ENCODE measurements around the gene UNCX. TPM values are rescaled to one million over a fixed set of nuclear protein-coding genes. Genes with fewer than 3 reads are reported as not detected.

The UNCX gene
- total and polyA plus RNA-seq, 3 donors from 2014 or later: 0.24 TPM; not detected in 2

GRCh38 chr7:1226186-1226901 lies 6.3 kb upstream of the UNCX start:
- H3K36me3 ChIP-seq (ENCODE audit: low read depth, missing control alignments): no peaks in the 10 kb centered on the region
- no peaks in the 10 kb centered on the region for H3K27me3 ChIP-seq
- no peaks in the 10 kb centered on the region for H3K4me1 ChIP-seq
- no peak for DNase-seq
- H3K4me3 ChIP-seq: no peak overlapping the region
- no peak overlapping the region for H3K27ac ChIP-seq
- intact Hi-C loops (cut with DNase I; ENCODE audit: low total_unique reads): no loop called here
- no peaks in the 10 kb centered on the region for H3K9me3 ChIP-seq
- WGBS, 2 donors: 21 to 28% methylated on average over 13 to 23 of the region's 23 CpGs
- no peak for TF ChIP-seq POLR2A (IDR thresholded peaks at IDR 0.05)
- TF ChIP-seq, protein P1, sequence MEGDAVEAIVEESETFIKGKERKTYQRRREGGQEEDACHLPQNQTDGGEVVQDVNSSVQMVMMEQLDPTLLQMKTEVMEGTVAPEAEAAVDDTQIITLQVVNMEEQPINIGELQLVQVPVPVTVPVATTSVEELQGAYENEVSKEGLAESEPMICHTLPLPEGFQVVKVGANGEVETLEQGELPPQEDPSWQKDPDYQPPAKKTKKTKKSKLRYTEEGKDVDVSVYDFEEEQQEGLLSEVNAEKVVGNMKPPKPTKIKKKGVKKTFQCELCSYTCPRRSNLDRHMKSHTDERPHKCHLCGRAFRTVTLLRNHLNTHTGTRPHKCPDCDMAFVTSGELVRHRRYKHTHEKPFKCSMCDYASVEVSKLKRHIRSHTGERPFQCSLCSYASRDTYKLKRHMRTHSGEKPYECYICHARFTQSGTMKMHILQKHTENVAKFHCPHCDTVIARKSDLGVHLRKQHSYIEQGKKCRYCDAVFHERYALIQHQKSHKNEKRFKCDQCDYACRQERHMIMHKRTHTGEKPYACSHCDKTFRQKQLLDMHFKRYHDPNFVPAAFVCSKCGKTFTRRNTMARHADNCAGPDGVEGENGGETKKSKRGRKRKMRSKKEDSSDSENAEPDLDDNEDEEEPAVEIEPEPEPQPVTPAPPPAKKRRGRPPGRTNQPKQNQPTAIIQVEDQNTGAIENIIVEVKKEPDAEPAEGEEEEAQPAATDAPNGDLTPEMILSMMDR (IDR thresholded peaks at IDR 0.05): no peak

DNA sequence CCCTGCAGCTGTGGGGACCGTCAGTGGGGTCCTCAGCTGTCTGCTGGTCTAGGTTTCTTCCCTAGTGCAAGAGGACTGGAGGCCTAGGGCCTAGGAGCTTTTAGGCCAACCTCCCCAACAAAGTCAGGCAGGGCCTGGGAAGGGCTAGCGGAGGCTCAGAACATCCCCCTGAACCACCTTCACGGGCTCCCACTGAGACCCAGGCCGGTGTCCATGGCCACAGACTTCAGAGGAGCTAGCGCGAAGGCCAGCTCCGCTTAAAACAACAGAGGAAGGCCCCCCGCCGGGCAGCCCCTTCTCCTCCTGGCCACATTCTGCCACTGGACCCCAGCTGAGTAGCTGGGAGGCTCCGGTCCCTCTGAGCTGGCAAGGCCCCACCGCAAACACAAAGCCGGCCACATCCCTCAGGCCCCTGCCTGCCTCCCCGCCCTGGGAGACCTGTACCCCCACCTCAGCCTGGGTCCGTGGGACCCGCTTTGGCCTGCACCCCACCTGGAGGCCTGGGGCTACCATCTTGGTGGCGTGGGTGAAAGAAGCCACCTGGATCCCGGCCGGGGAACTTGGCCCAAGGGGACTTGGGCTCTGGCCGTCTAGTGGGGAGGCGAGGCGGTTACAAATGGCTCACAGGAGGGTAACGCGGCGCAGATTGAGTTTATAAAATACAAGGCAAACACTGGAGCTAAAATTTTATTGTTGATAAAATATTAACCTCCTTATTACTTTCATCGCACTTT lies 5.4 kb upstream of the UNCX start:
- H3K27ac ChIP-seq: no peak overlapping the region
- intact Hi-C loops (cut with DNase I; ENCODE audit: low total_unique reads): no loop called here
- 47 to 60% methylated on average over 18 to 25 of the region's 25 CpGs for WGBS, 2 donors
- no peaks in the 10 kb centered on the region for H3K36me3 ChIP-seq (ENCODE audit: low read depth, missing control alignments)
- no peaks in the 10 kb centered on the region for H3K9me3 ChIP-seq
- H3K27me3 ChIP-seq: no peaks in the 10 kb centered on the region
- DNase-seq: no peak
- no peak overlapping the region for H3K4me3 ChIP-seq
- H3K4me1 ChIP-seq: no peaks in the 10 kb centered on the region
- TF ChIP-seq POLR2A (IDR thresholded peaks at IDR 0.05): no peak

DNA sequence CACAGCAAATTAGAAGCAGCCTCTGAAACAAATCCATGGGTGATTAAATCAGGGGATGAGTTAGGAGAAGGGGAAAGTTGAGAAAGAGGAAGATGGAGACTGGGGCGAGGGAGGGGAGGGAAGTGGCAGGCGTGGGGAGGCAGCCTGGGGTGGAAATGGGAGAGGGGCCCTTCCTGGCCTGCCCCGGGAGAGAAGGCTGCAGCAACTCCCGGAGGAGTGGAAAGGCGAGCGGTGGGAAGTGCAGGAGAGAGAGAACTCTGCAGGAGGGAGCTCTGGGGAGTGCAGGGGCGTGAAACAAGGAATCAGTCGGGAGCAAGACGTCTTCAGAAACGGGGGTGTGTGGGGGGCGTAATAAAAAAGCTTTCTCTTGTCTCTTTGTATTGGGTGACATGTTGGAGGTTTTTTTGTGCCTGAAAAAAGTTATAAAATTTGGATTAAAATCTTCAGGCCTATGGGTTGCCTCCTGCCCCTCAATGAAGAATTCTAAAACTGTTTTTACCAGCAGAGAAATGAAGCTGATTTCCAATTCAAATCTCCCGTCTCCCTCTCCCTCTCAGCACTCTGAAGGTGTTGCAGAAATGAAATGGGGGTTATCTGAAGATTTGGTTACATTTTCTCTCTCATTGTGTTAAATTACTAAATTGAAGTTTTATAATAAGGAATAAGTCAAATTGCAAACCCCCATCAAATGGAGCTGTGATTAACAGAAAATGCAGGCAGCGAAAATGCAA lies 4.7 kb upstream of the UNCX start:
- no peaks in the 10 kb centered on the region for H3K36me3 ChIP-seq (ENCODE audit: low read depth, missing control alignments)
- H3K4me1 ChIP-seq: no peaks in the 10 kb centered on the region
- 25 to 32% methylated on average over 13 of the region's 13 CpGs for WGBS, 2 donors
- H3K9me3 ChIP-seq: no peaks in the 10 kb centered on the region
- H3K4me3 ChIP-seq: no peak overlapping the region
- no peak for TF ChIP-seq POLR2A (IDR thresholded peaks at IDR 0.05)
- intact Hi-C loops (cut with DNase I; ENCODE audit: low total_unique reads): no loop called here
- H3K27me3 ChIP-seq: no peaks in the 10 kb centered on the region
- H3K27ac ChIP-seq: no peak overlapping the region
- DNase-seq: no peak

DNA sequence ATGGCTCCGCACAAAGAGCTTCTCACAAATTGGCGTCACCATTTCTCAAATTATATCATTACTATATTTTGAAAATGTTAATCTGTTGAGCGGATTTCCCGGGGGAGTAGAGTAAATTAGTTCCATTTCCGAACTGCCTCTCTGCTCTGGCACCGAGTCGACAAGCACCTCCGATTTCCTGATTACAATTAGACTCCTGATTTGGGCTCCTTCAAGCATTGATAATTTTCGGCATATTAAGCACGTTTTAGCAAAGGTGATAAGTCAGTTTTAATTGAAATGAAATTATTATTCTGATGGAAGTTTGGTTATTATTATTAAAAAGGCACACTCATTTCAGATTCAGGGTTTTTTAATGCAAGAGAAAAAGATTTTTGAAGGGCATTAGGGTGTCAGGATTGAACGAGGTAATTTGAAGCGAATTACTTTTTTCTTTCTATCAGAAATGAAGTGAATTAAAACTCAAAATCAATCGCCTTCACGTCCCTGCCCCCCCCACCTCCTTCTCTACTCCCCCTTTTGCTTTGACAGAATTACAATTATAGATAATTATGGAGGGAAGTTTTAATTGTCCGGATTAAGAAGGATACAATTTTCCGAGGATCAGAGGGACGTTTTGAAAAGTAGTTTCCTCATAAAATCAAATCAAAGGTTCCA lies 4.0 kb upstream of the UNCX start:
- H3K4me1 ChIP-seq: no peaks in the 10 kb centered on the region
- no peak for TF ChIP-seq POLR2A (IDR thresholded peaks at IDR 0.05)

DNA sequence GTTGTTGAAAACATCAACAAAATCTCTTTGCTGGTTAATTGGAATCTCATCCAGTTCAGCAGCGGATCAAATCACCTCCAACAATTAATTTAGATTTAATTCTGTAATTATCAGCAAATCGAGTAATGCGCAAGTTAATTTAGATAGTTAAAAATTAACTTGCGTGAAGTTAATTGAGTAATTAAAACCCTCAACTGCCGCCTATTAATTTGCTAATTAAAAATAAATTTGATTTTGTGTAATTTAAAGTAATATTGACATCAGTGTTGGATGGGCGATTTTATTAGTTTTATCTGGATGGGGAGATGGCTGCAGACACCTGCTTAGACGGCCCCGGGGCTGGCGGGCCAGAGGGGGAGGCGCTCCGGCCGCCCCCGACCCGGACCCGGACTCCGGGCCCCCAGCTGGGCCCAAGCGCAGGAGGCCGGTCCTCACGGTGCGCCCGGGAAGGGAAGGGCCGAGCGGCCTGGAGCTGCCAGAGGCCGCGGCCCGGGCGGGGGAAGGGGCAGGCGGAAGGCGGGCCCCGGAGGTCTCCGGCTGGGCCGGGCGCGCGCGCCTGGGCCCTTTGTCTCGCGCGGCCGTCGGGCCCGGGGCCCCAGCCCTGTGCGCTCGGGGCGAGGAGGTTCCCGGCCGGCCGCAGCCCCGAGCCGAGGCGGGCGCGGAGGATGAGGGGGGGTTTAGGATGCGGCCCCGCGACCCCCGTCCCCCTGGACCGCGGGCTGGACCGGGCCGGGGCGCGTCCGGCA lies 3.3 kb upstream of the UNCX start:
- no peak overlapping the region for H3K4me3 ChIP-seq
- no peak for TF ChIP-seq POLR2A (IDR thresholded peaks at IDR 0.05)
- TF ChIP-seq, protein P1 (IDR thresholded peaks at IDR 0.05): no peak
- H3K4me1 ChIP-seq: no peaks in the 10 kb centered on the region
- 6 to 22% methylated on average over 8 to 62 of the region's 64 CpGs for WGBS, 2 donors
- no peak for DNase-seq
- no peaks in the 10 kb centered on the region for H3K36me3 ChIP-seq (ENCODE audit: low read depth, missing control alignments)
- no peak overlapping the region for H3K27ac ChIP-seq
- H3K9me3 ChIP-seq: no peaks in the 10 kb centered on the region
- intact Hi-C loops (cut with DNase I; ENCODE audit: low total_unique reads): no loop called here
- H3K27me3 ChIP-seq: no peaks in the 10 kb centered on the region

More for the DNA sequence above, 4.0 kb upstream of the UNCX start:
- intact Hi-C loops (cut with DNase I; ENCODE audit: low total_unique reads): no loop called here
- Histone ChIP-seq H3K9me3 (no peaks in the 10 kb centered on the region), H3K27me3 (no peaks in the 10 kb centered on the region), H3K36me3 (ENCODE audit: low read depth, missing control alignments) (no peaks in the 10 kb centered on the region), H3K27ac (no peak overlapping the region), H3K4me3 (no peak overlapping the region)
- DNase-seq: no peak
- WGBS, 2 donors: 15 to 16% methylated on average over 17 of the region's 17 CpGs

All from testis (tissue), 3 donors.